Measurements from ENCODE around the gene PARVG. TPM values are rescaled to one million over a fixed set of nuclear protein-coding genes. Genes with fewer than 3 reads are reported as not detected.

Gene PARVG
- total and polyA plus RNA-seq, 9 of the 15 experiments (the other 6 are each of a cell fraction or from before 2014, with no cell fraction given): 0.35 TPM; not detected in 8

GRCh38 chr22:44195189-44195871, 14.6 kb downstream of the PARVG start:
- H3K9me3 ChIP-seq (replicated peaks; ENCODE audit: control insufficient read depth, insufficient read depth, low read depth, low read length): no peaks in the 10 kb centered on the region
- intact Hi-C loops (cut with micrococcal nuclease): no loop called here
- in situ Hi-C loops (cut with MboI): no loop called here
- H3K36me3 ChIP-seq (ENCODE audit: control insufficient read depth, insufficient read depth, low read length): no peaks in the 10 kb centered on the region
- no peak overlapping the region for H2AFZ ChIP-seq (ENCODE audit: low read depth, low read length)
- ATAC-seq (no peak), FAIRE-seq (no peak), DNase-seq (ENCODE audit: extremely low read depth in 1 of 4, low spot score in 3 of 4) (no peak)
- H3K27ac ChIP-seq (ENCODE audit: extremely low read depth, low read depth, low read length): no peak overlapping the region
- no peaks in the 10 kb centered on the region for H3K79me2 ChIP-seq (ENCODE audit: control insufficient read depth, insufficient read depth, low read length)
- H3K4me2 ChIP-seq (ENCODE audit: insufficient read depth, low read length): no peak overlapping the region
- no peak overlapping the region for H3K9ac ChIP-seq (ENCODE audit: insufficient read depth in 1 of 2, low read depth in 2 of 2, low read length in 2 of 2)
- peaks cover 0 to 13% of the 10 kb centered on the region in 2 experiments; a peak in 2 of 5 replicates for H3K4me1 ChIP-seq (replicated peaks in 1 of 2; ENCODE audit: control insufficient read depth in 2 of 2, insufficient read depth in 2 of 2, low read length in 2 of 2)
- no peak overlapping the region for H3K4me3 ChIP-seq
- TF ChIP-seq TAF1 (IDR thresholded peaks at IDR 0.05; ENCODE audit: control insufficient read depth, extremely low read depth, insufficient read depth, low read length, severe bottlenecking) (no peak), TFAM (CRISPR knock-in tag; conservative IDR thresholded peaks at IDR 0.05) (no peak), ILK (tag; IDR thresholded peaks at IDR 0.05; ENCODE audit: borderline replicate concordance, low read depth) (no peak), SMARCA5 (IDR thresholded peaks at IDR 0.05) (no peak), ZNF224 (CRISPR knock-in tag; IDR thresholded peaks at IDR 0.05) (no peak), SNIP1 (IDR thresholded peaks at IDR 0.05; ENCODE audit: low read depth) (no peak)
- ChIA-PET POLR2A (no interaction called here), CTCF (ENCODE audit: low intra/inter-chr PET ratio) (no interaction called here)
- BruUV-seq (replicated peaks): no TSS peak
- no peaks in the 10 kb centered on the region for H3K9me1 ChIP-seq (ENCODE audit: control insufficient read depth, insufficient read depth, low read length)
- H4K20me1 ChIP-seq (replicated peaks; ENCODE audit: control insufficient read depth, insufficient read depth, low read length): no peaks in the 10 kb centered on the region; the same call in 1 of the 2 replicates
- 0% methylated on average over 3 of the region's 5 CpGs for WGBS (ENCODE audit: insufficient coverage, low coverage, missing lambda C conversion rate)
- H3K27me3 ChIP-seq (ENCODE audit: control insufficient read depth in 2 of 2, insufficient read depth in 2 of 2, low read length in 2 of 2): peaks cover 0 to 4% of the 10 kb centered on the region in 2 experiments; a peak in 2 of 5 replicates

All from K562 (cell line).